ENCODE data around the gene TMEM156. TPM values are rescaled to one million over a fixed set of nuclear protein-coding genes. Genes with fewer than 3 reads are reported as not detected.

The TMEM156 gene
- total RNA-seq, 1 donor from 2014 or later, result not detected

DNA sequence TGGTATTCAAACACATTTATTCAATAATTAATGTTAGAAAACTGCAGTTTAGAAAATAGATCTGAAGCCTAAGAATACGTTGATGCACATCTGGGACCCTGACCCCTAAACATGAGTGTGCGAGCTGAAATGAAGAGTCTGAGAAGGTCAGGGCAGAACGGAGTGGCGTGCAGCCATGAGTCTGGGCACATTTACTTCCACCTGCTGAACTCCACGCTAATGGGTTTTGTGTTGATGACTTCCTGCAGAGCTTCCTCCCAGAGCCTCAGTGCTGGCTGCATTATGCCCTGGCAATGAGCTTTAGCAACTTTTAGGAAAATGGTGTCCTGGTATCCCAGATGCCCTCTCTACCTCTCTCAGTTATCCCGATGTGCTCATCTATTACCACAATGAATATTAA lies 111.5 kb downstream of the TMEM156 start:
- Mint-ChIP-seq H3K27ac (ENCODE audit: unreplicated experiment) (no peak overlapping the region), H3K27me3 (ENCODE audit: unreplicated experiment) (no peaks in the 10 kb centered on the region), H3K4me3 (ENCODE audit: unreplicated experiment) (no peak overlapping the region), H3K4me1 (ENCODE audit: unreplicated experiment) (peaks cover 4% of the 10 kb centered on the region), H3K9me3 (ENCODE audit: unreplicated experiment) (no peaks in the 10 kb centered on the region), H3K36me3 (ENCODE audit: low read depth, unreplicated experiment) (peaks cover 6% of the 10 kb centered on the region)
- DNase-seq (ENCODE audit: low spot score), result no peak
- TF ChIP-seq, protein P1, sequence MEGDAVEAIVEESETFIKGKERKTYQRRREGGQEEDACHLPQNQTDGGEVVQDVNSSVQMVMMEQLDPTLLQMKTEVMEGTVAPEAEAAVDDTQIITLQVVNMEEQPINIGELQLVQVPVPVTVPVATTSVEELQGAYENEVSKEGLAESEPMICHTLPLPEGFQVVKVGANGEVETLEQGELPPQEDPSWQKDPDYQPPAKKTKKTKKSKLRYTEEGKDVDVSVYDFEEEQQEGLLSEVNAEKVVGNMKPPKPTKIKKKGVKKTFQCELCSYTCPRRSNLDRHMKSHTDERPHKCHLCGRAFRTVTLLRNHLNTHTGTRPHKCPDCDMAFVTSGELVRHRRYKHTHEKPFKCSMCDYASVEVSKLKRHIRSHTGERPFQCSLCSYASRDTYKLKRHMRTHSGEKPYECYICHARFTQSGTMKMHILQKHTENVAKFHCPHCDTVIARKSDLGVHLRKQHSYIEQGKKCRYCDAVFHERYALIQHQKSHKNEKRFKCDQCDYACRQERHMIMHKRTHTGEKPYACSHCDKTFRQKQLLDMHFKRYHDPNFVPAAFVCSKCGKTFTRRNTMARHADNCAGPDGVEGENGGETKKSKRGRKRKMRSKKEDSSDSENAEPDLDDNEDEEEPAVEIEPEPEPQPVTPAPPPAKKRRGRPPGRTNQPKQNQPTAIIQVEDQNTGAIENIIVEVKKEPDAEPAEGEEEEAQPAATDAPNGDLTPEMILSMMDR (IDR thresholded peaks at IDR 0.05; ENCODE audit: unreplicated experiment), result no peak

DNA sequence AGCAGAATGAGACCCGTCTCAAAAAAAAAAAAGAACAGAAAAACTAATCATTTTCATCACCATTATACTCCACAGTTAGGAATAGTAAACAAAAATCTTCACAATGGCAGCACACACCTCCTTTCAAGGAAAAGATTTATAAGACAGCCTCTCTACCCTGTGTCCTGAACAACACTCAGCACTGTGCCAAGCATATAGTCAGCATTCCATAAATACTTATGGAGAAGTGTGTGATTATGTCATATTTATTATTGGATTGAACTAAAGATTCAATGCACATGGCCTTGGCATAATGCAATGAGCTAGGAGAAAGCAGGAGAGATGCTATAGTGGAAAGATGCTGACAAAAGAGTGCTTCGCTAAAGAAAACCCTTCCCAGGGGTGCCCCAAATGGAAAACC lies 112.0 kb downstream of the TMEM156 start:
- no peak overlapping the region for H3K4me3 Mint-ChIP-seq (ENCODE audit: unreplicated experiment)
- H3K27me3 Mint-ChIP-seq (ENCODE audit: unreplicated experiment), result no peaks in the 10 kb centered on the region
- H3K36me3 Mint-ChIP-seq (ENCODE audit: low read depth, unreplicated experiment), result peaks cover 11% of the 10 kb centered on the region
- peaks cover 4% of the 10 kb centered on the region for H3K4me1 Mint-ChIP-seq (ENCODE audit: unreplicated experiment)
- no peak for DNase-seq (ENCODE audit: low spot score)
- TF ChIP-seq, protein P1 (IDR thresholded peaks at IDR 0.05; ENCODE audit: unreplicated experiment), result no peak
- H3K9me3 Mint-ChIP-seq (ENCODE audit: unreplicated experiment), result no peaks in the 10 kb centered on the region
- H3K27ac Mint-ChIP-seq (ENCODE audit: unreplicated experiment), result no peak overlapping the region

DNA sequence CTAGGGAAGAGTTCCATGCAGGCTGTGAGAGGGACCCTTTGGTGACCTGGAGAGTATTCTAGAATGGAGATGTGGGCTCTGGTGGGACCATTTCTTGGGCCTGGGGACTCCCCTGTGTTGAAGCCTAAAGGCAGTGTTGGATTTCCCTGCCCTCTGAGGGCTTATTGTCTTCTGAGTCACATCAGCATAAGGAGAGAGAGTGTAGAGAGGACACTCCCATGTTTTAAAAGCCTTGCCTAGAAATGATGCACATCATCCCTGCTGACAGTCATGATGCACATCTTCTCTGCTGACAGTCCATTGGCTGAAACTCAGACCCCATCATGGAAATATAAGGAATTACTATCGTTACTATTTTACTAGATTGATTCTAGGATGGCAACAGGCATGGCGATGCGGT lies 112.7 kb downstream of the TMEM156 start:
- Mint-ChIP-seq H3K27ac (ENCODE audit: unreplicated experiment) (no peak overlapping the region), H3K27me3 (ENCODE audit: unreplicated experiment) (no peaks in the 10 kb centered on the region), H3K36me3 (ENCODE audit: low read depth, unreplicated experiment) (peaks cover 16% of the 10 kb centered on the region), H3K9me3 (ENCODE audit: unreplicated experiment) (no peaks in the 10 kb centered on the region), H3K4me3 (ENCODE audit: unreplicated experiment) (no peak overlapping the region), H3K4me1 (ENCODE audit: unreplicated experiment) (peaks cover 4% of the 10 kb centered on the region)
- TF ChIP-seq, protein P1 (IDR thresholded peaks at IDR 0.05; ENCODE audit: unreplicated experiment), result no peak
- DNase-seq (ENCODE audit: low spot score), result no peak

DNA sequence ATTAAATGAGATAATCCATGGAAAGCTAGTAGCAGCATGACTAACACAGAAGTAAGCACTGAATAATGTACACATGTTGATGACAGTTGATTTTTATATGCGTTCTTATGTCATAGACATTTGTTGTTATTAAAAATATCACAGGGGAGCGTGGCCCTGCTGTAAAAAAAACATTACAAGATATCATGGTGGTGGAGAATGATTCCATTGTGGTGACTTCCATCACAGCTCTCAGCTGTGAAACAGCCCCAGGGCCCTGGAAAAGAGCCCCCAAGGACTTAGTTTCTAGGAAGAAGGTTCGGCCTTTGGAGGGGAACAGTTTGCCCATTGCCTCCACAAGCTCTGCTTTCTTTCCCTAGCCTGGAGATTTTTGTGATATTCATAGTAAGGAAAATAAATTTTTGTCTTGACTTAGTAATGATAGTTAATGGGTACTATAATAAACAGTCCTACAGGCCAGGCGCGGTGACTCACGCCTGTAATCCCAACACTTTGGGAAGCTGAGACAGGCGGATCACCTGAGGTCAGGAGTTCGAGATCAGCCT lies 114.7 kb downstream of the TMEM156 start:
- no peak overlapping the region for H3K4me3 Mint-ChIP-seq (ENCODE audit: unreplicated experiment)
- H3K27ac Mint-ChIP-seq (ENCODE audit: unreplicated experiment), result no peak overlapping the region
- TF ChIP-seq, protein P1 (IDR thresholded peaks at IDR 0.05; ENCODE audit: unreplicated experiment), result no peak
- H3K9me3 Mint-ChIP-seq (ENCODE audit: unreplicated experiment), result no peaks in the 10 kb centered on the region
- H3K4me1 Mint-ChIP-seq (ENCODE audit: unreplicated experiment), result peaks cover 6% of the 10 kb centered on the region
- H3K36me3 Mint-ChIP-seq (ENCODE audit: low read depth, unreplicated experiment), result peaks cover 16% of the 10 kb centered on the region
- no peaks in the 10 kb centered on the region for H3K27me3 Mint-ChIP-seq (ENCODE audit: unreplicated experiment)
- DNase-seq (ENCODE audit: low spot score), result no peak

Other genes starting within 250 kb of the TMEM156 start
- gene TLR10, start 249.4 kb downstream of the TMEM156 start, total RNA-seq (ENCODE audit: unreplicated experiment), result not detected
- gene TLR1, start 227.6 kb downstream of the TMEM156 start, total RNA-seq (ENCODE audit: unreplicated experiment), result 0.23 TPM
- 0.85 TPM for gene TLR6, start 175.6 kb downstream of the TMEM156 start, total RNA-seq (ENCODE audit: unreplicated experiment)
- 27.0 TPM for gene FAM114A1, start 164.6 kb downstream of the TMEM156 start, total RNA-seq (ENCODE audit: unreplicated experiment)
- 46.0 TPM for gene KLHL5, start 29.8 kb upstream of the TMEM156 start, total RNA-seq (ENCODE audit: unreplicated experiment)
- gene WDR19, start 150.1 kb upstream of the TMEM156 start, total RNA-seq (ENCODE audit: unreplicated experiment), result 35.8 TPM